PC-9 (cell line): ENCODE measurements around the gene CNTNAP2. TPM values are rescaled to one million over a fixed set of nuclear protein-coding genes. Genes with fewer than 3 reads are reported as not detected.

Experiments used
- BruUV-seq: library from RNA; stranded (reverse); fragments of 400-500 nt; replicated peaks from 2 replicates; lab custom pipeline; 2021; lab: Mats Ljungman, UMichigan
- CTCF ChIA-PET: fragments of 300-600 bp; sonication (Branson Sonifier 250); formaldehyde crosslinking; loops from one replicate; lab custom pipeline; 2022; ENCODE audit warnings: antibody characterized with exemption; lab: Charles Lee
- POLR2A ChIA-PET: fragments of 300-600 bp; sonication (Branson Sonifier 250); formaldehyde crosslinking; loops from one replicate; lab custom pipeline; 2022; ENCODE audit warnings: antibody characterized with exemption; ENCODE audit not compliant: unreplicated experiment; lab: Charles Lee
- DNase-seq, 2 experiments: peaks; one replicate each; pipeline versions ENCODE4 v3.0.0 to v3.0.0-alpha.2; 2015 to 2022; ENCODE audit warnings: mixed read lengths in 1 of 2
- H2AFZ ChIP-seq: fragments of 200-600 bp; sonication (generic); 2 replicates; pipeline ENCODE4 v1.8.1; 2017; ENCODE audit warnings: antibody characterized with exemption
- H3F3A ChIP-seq: fragments of 200-600 bp; sonication (generic); 2 replicates; pipeline ENCODE4 v1.8.1; 2017; ENCODE audit warnings: antibody characterized with exemption, mild to moderate bottlenecking, low read depth; ENCODE audit not compliant: insufficient read depth
- H3K27ac ChIP-seq: fragments of 200-600 bp; sonication (generic); 2 replicates; pipeline ENCODE4 v1.6.1; 2016; ENCODE audit warnings: mixed run types
- H3K27me3 ChIP-seq: fragments of 200-600 bp; sonication (generic); 2 replicates; pipeline ENCODE4 v1.6.1; 2016; ENCODE audit warnings: low read depth, mixed run types; ENCODE audit not compliant: insufficient read depth
- H3K36me3 ChIP-seq: fragments of 200-600 bp; sonication (generic); 2 replicates; pipeline ENCODE4 v1.6.1; 2016; ENCODE audit warnings: low read depth, mixed run types
- H3K4me1 ChIP-seq: fragments of 200-600 bp; sonication (generic); replicated peaks from 2 replicates; pipeline ENCODE4 v1.6.1; 2016; ENCODE audit warnings: mixed run types; ENCODE audit not compliant: insufficient read depth
- H3K4me2 ChIP-seq: fragments of 200-600 bp; sonication (generic); 2 replicates; pipeline ENCODE4 v1.6.1; 2017; ENCODE audit warnings: mixed run types
- H3K4me3 ChIP-seq: fragments of 200-600 bp; sonication (generic); 2 replicates; pipeline ENCODE4 v1.6.1; 2016; ENCODE audit warnings: mixed run types
- H3K79me2 ChIP-seq: fragments of 200-600 bp; sonication (generic); 2 replicates; pipeline ENCODE4 v1.6.1; 2017; ENCODE audit warnings: low read depth, mixed run types
- H3K9me2 ChIP-seq: fragments of 200-600 bp; sonication (generic); 2 replicates; pipeline ENCODE4 v1.8.1; 2017; ENCODE audit warnings: mild to moderate bottlenecking; ENCODE audit not compliant: insufficient read depth
- H3K9me3 ChIP-seq: fragments of 200-600 bp; sonication (generic); 2 replicates; pipeline ENCODE4 v1.8.1; 2016; ENCODE audit warnings: low read depth; ENCODE audit not compliant: insufficient read depth
- H4K20me1 ChIP-seq: fragments of 200-600 bp; sonication (generic); 2 replicates; pipeline ENCODE4 v1.8.1; 2017; ENCODE audit not compliant: insufficient read depth
- EZH2 ChIP-seq: fragments of 200-600 bp; sonication (generic); IDR thresholded peaks from 2 replicates; pipeline ENCODE4 v1.8.0; 2017; ENCODE audit warnings: antibody characterized with exemption, low read depth
- intact Hi-C: fragments of 100-400 bp; cut with micrococcal nuclease; formaldehyde crosslinking; loops from one replicate; pipeline ENCODE4 v1.10.0; 2022; ENCODE audit not compliant: unreplicated experiment
- total RNA-seq: library from RNA; stranded (reverse); gene quantifications from 2 replicates; pipeline ENCODE4 v1.2.3, GENCODE V29; 2021
- TF ChIP-seq, protein P1 (sequence below): fragments of 200-600 bp; sonication (generic); conservative IDR thresholded peaks from 2 replicates; pipeline ENCODE4 v1.6.1; 2017; ENCODE audit warnings: mixed run types, antibody characterized with exemption, mild to moderate bottlenecking, moderate library complexity

Gene CNTNAP2
- total RNA-seq, 1 experiment from 2014 or later: not detected

DNA sequence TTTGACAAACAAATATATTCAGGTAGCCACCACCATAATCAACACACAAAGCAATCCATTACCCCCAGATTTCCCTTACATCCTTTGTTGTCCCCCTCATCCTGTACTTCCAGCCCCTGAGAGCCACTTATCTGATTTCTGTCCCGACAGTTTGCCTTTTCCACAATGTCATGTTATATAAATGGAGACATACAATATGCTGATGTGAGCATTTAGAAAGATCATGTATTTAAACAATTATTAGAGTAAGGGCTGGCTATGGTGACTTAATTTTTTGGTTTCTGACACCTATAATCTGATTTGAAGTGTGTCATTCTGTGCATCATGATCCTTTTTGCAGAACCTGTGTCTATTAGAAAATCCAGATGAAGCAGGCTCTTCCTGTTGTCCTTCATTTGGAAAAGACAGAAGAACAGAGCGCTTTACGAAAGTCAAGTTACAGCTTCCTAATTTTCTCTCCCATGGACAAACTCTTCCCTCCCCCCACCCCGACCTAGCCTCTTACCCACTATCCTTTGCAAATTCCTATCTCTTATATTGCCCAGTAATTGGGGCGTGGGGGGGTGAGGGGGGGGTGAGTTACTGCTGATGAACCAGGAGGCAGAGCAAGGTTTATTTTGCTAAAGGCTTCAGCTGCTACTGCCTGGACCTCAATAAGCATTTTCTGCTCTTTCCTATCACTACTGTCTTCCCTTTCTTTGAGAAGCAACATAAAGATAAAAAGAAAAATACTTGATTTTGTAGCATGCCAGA, 2221.6 kb downstream of the CNTNAP2 start:
- peaks cover 96% of the 10 kb centered on the region for H3K27me3 ChIP-seq

DNA sequence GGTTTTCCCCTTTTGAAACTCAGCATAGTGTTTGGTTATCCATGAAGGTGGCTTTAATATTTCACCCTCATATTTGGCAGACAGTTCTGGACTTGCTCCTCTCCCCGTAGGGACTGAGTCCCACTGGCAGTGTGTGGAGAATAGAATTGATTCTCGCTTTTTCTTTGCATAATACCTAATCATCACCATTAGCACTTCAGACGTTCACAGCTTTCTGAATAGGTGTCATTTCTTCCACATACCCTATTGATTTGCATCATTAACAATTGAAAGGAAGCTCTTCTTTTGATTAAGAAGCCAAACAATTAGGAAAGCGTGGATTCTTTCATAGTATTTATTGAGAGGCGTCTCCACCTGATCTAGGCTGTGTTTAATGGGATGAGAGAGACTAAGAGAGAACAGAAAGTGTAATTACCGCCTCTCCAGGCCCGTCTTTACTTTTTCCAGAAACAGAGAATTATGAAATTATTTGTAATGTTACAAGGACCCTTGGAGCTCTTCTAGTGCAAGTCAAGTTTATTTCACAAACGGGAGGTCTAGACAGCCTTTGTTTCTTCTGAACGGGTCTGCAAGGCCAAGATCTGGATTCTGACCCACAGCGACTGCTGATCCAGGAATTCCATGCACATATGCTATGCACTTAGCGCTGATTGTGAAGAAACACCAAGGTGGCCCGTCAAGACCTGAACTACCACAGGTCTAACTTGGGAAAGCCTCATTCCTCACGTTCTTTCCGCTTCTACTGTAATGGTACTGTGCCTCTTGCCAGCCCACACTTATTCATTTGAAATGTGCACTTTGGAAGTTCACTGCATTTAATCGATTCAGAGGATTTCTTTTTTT, 2224.1 kb downstream of the CNTNAP2 start:
- ChIA-PET POLR2A (interaction anchor here (0.5 kb wide), 1 partner anchor 1459 kb away, joined by 4 read pairs; no protein-coding TSS in a partner anchor), CTCF (no interaction called here)
- Histone ChIP-seq H3K79me2 (no peaks in the 10 kb centered on the region), H3K4me3 (no peak overlapping the region), H3K36me3 (no peaks in the 10 kb centered on the region), H3K9me2 (no peaks in the 10 kb centered on the region), H3K4me1 (no peaks in the 10 kb centered on the region), H3K27me3 (peaks cover 99% of the 10 kb centered on the region), H3K9me3 (no peaks in the 10 kb centered on the region), H2AFZ (no peak overlapping the region), H3K27ac (no peak overlapping the region), H4K20me1 (no peaks in the 10 kb centered on the region), H3K4me2 (no peak overlapping the region), H3F3A (no peaks in the 10 kb centered on the region)
- 0 out of 2 replicates have a peak, but pooled peaks have one; percentile 70 for TF ChIP-seq EZH2
- TF ChIP-seq, protein P1, sequence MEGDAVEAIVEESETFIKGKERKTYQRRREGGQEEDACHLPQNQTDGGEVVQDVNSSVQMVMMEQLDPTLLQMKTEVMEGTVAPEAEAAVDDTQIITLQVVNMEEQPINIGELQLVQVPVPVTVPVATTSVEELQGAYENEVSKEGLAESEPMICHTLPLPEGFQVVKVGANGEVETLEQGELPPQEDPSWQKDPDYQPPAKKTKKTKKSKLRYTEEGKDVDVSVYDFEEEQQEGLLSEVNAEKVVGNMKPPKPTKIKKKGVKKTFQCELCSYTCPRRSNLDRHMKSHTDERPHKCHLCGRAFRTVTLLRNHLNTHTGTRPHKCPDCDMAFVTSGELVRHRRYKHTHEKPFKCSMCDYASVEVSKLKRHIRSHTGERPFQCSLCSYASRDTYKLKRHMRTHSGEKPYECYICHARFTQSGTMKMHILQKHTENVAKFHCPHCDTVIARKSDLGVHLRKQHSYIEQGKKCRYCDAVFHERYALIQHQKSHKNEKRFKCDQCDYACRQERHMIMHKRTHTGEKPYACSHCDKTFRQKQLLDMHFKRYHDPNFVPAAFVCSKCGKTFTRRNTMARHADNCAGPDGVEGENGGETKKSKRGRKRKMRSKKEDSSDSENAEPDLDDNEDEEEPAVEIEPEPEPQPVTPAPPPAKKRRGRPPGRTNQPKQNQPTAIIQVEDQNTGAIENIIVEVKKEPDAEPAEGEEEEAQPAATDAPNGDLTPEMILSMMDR: no peak
- DNase-seq: no peak
- no TSS peak for BruUV-seq
- intact Hi-C loops: no loop called here

More for the DNA sequence above, 2221.6 kb downstream of the CNTNAP2 start:
- ChIA-PET CTCF (no interaction called here), POLR2A (no interaction called here)
- DNase-seq: no peak
- Histone ChIP-seq H3K4me2 (no peak overlapping the region), H2AFZ (no peak overlapping the region), H3K36me3 (no peaks in the 10 kb centered on the region), H3F3A (no peaks in the 10 kb centered on the region), H3K4me1 (no peaks in the 10 kb centered on the region), H3K9me2 (no peaks in the 10 kb centered on the region), H3K4me3 (no peak overlapping the region), H3K9me3 (no peaks in the 10 kb centered on the region), H3K79me2 (no peaks in the 10 kb centered on the region), H4K20me1 (no peaks in the 10 kb centered on the region), H3K27ac (no peak overlapping the region)
- BruUV-seq: no TSS peak
- intact Hi-C loops: no loop called here
- TF ChIP-seq, protein P1: no peak
- TF ChIP-seq EZH2: no peak

DNA sequence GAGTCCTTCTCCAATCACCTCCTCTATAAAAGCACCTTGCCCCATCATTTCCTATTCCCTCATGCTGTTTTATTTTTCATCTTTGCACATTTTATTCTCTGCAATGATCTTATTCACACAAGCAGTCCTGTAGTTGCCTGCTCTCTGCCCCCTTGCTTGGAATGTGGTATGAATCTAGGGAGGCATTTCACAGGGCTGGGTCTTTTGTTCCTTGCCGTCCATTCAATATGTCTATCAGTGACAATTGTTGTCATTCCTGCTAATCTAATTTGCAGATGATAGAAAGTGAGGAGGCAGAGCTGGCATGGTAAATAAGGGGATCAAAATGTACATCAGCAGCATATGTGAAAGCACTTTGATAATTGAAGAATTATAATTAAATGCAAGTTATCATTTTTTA, 2227.8 kb downstream of the CNTNAP2 start:
- H3K27ac ChIP-seq: no peak overlapping the region
- no peaks in the 10 kb centered on the region for H3K9me3 ChIP-seq
- H3K4me2 ChIP-seq: no peak overlapping the region
- H3K36me3 ChIP-seq: no peaks in the 10 kb centered on the region
- no peaks in the 10 kb centered on the region for H3F3A ChIP-seq
- DNase-seq: no peak
- no peak overlapping the region for H3K4me3 ChIP-seq
- intact Hi-C loops: no loop called here
- peaks cover 96% of the 10 kb centered on the region for H3K27me3 ChIP-seq
- H3K79me2 ChIP-seq: no peaks in the 10 kb centered on the region
- H3K4me1 ChIP-seq: no peaks in the 10 kb centered on the region
- BruUV-seq: no TSS peak
- no peaks in the 10 kb centered on the region for H4K20me1 ChIP-seq
- TF ChIP-seq EZH2: no peak
- TF ChIP-seq, protein P1: no peak
- CTCF ChIA-PET: no interaction called here
- POLR2A ChIA-PET: no interaction called here
- H3K9me2 ChIP-seq: no peaks in the 10 kb centered on the region
- H2AFZ ChIP-seq: no peak overlapping the region
